B cell (primary cell): ENCODE measurements around the gene PDAP1. TPM values are rescaled to one million over a fixed set of nuclear protein-coding genes. Genes with fewer than 3 reads are reported as not detected.

ENCODE experiments used
- ATAC-seq: fragments of 200-7000 bp; cut with Tn5 transposase; one replicate; pipeline ENCODE4 v1.10.0; 2021; ENCODE audit warnings: low read depth, mild to moderate bottlenecking, moderate number of reproducible peaks, moderate library complexity
- CTCF ChIA-PET: fragments of 350-600 bp; sonication (Branson Sonifier 250); formaldehyde crosslinking; loops from one replicate; lab custom pipeline; 2021; ENCODE audit warnings: antibody characterized with exemption, inconsistent platforms; lab: Charles Lee
- POLR2A ChIA-PET: fragments of 350-600 bp; sonication (Branson Sonifier 250); formaldehyde crosslinking; loops from one replicate; lab custom pipeline; 2021; ENCODE audit warnings: antibody characterized with exemption; lab: Charles Lee
- DNase-seq: peaks from one replicate; pipeline ENCODE4 v3.0.0; 2013
- H2AFZ ChIP-seq: 2 replicates; pipeline ENCODE4 v1.6.1; 2012; ENCODE audit warnings: mild to moderate bottlenecking, low read depth, low read length; ENCODE audit not compliant: insufficient read depth, poor library complexity, severe bottlenecking
- H3K27ac ChIP-seq, 2 donors: 1 replicate in 1 of 2; 2 replicates in 1 of 2; pipeline ENCODE4 v1.5.1; 2012 to 2013; ENCODE audit warnings: low read length in 2 of 2, mild to moderate bottlenecking in 2 of 2, moderate library complexity in 1 of 2
- H3K27me3 ChIP-seq, 4 experiments: fragments of 200-600 bp in 1 of 4; sonication (generic) in 1 of 4; replicated peaks in 1 of 4; 1 replicate in 2 of 4; 2 replicates in 2 of 4; pipeline versions ENCODE4 v1.6.1 to v1.7.0; 2013 to 2016; ENCODE audit warnings: low read length in 3 of 4, mild to moderate bottlenecking in 2 of 4, mixed read lengths in 1 of 4, moderate library complexity in 1 of 4; ENCODE audit not compliant: insufficient read depth in 4 of 4, control insufficient read depth in 3 of 4; ENCODE audit errors: control extremely low read depth in 1 of 4
- H3K36me3 ChIP-seq, 2 experiments: replicated peaks in 1 of 2; 1 replicate in 1 of 2; 2 replicates in 1 of 2; pipeline versions ENCODE4 v1.6.1 to v1.7.1; 2013; ENCODE audit warnings: low read length in 1 of 2; ENCODE audit not compliant: insufficient read depth in 2 of 2, control insufficient read depth in 1 of 2; ENCODE audit errors: control extremely low read depth in 1 of 2, extremely low read depth in 1 of 2
- H3K4me1 ChIP-seq, 2 donors: fragments of 200-600 bp in 1 of 2; sonication (generic) in 1 of 2; 1 replicate in 1 of 2; 2 replicates in 1 of 2; pipeline versions ENCODE4 v1.5.1 to v1.6.1; 2013 to 2017; ENCODE audit warnings: low read length in 2 of 2; ENCODE audit not compliant: control insufficient read depth in 2 of 2, insufficient read depth in 2 of 2
- H3K4me2 ChIP-seq: replicated peaks from 2 replicates; pipeline ENCODE3; 2012; ENCODE audit warnings: mild to moderate bottlenecking, low read depth, low read length; ENCODE audit not compliant: poor library complexity, severe bottlenecking
- H3K4me3 ChIP-seq, 5 experiments: fragments of 200-600 bp in 1 of 5; sonication (generic) in 1 of 5; 1 replicate in 3 of 5; 2 replicates in 2 of 5; pipeline versions ENCODE4 v1.5.1 to v1.7.0; 2011 to 2016; ENCODE audit warnings: low read length in 4 of 5, mild to moderate bottlenecking in 4 of 5, low read depth in 2 of 5, control low read depth in 1 of 5, moderate library complexity in 1 of 5; ENCODE audit not compliant: insufficient read depth in 1 of 5; ENCODE audit errors: control extremely low read depth in 1 of 5, extremely low read depth in 1 of 5
- H3K79me2 ChIP-seq: fragments of 200-600 bp; sonication (generic); one replicate; pipeline ENCODE4 v1.6.0; 2016; ENCODE audit warnings: low read length; ENCODE audit not compliant: control insufficient read depth, insufficient read depth
- H3K9ac ChIP-seq: fragments of 200-600 bp; sonication (generic); 2 replicates; pipeline ENCODE4 v1.6.1; 2017; ENCODE audit warnings: mild to moderate bottlenecking, low read length, moderate library complexity
- H3K9me3 ChIP-seq, 3 donors: one replicate each; pipeline versions ENCODE4 v1.6.1 to v1.7.1; 2013; ENCODE audit warnings: low read length in 2 of 3; ENCODE audit not compliant: control insufficient read depth in 2 of 3, insufficient read depth in 1 of 3; ENCODE audit errors: control extremely low read depth in 1 of 3
- H4K20me1 ChIP-seq: 2 replicates; pipeline ENCODE4 v1.6.0; 2012; ENCODE audit warnings: mild to moderate bottlenecking, low read length; ENCODE audit not compliant: insufficient read depth, control insufficient read depth, poor library complexity, severe bottlenecking
- H3K27ac Mint-ChIP-seq: one replicate; pipeline ENCODE4 v1.8.0; 2021; ENCODE audit warnings: mixed read lengths
- H3K27me3 Mint-ChIP-seq: one replicate; pipeline ENCODE4 v1.8.0; 2021; ENCODE audit warnings: mixed read lengths
- H3K4me1 Mint-ChIP-seq: one replicate; pipeline ENCODE4 v1.8.0; 2021; ENCODE audit warnings: mixed read lengths
- H3K4me3 Mint-ChIP-seq: one replicate; pipeline ENCODE4 v1.8.0; 2021; ENCODE audit warnings: mixed read lengths
- H3K9me3 Mint-ChIP-seq: one replicate; pipeline ENCODE4 v1.8.0; 2022; ENCODE audit warnings: mixed read lengths; ENCODE audit not compliant: insufficient read depth
- EZH2 ChIP-seq: IDR thresholded peaks from 2 replicates; pipeline ENCODE4 v1.6.1; 2012; ENCODE audit warnings: borderline replicate concordance, low read depth, mild to moderate bottlenecking, moderate library complexity, low read length; ENCODE audit not compliant: insufficient read depth, poor library complexity, severe bottlenecking
- WGBS: methylation state at CpG from one replicate; pipeline ENCODE4 v1.1.5; 2013; ENCODE audit warnings: missing lambda C conversion rate; ENCODE audit not compliant: insufficient coverage; 5-methylcytosine and 5-hydroxymethylcytosine counted together
- intact Hi-C: fragments of 100-400 bp; cut with micrococcal nuclease; formaldehyde crosslinking; loops from one replicate; pipeline ENCODE4 v1.10.0; 2022
- polyA plus RNA-seq: library from polyadenylated mRNA; depleted of rRNA; stranded (reverse); fragments of >200 nt; gene quantifications from 2 replicates; pipeline ENCODE4 v1.2.3, GENCODE V29; 2012
- total RNA-seq, 2 donors: library from RNA; stranded (reverse); fragments of 120-200 nt in 1 of 2; gene quantifications; 1 replicate in 1 of 2; 2 replicates in 1 of 2; pipeline versions ENCODE4 v1.2.3 to v1.2.4, GENCODE V29; 2013 to 2022
- TF ChIP-seq, protein P1 (sequence below): fragments of 200-600 bp; IDR thresholded peaks from one replicate; pipeline ENCODE4 v1.8.0; 2022; ENCODE audit warnings: antibody characterized with exemption, mild to moderate bottlenecking

Gene PDAP1
- total and polyA plus RNA-seq, 2 donors (not counting 1 experiment from before 2014, with no cell fraction given) = 19.2 to 60.4 TPM

DNA sequence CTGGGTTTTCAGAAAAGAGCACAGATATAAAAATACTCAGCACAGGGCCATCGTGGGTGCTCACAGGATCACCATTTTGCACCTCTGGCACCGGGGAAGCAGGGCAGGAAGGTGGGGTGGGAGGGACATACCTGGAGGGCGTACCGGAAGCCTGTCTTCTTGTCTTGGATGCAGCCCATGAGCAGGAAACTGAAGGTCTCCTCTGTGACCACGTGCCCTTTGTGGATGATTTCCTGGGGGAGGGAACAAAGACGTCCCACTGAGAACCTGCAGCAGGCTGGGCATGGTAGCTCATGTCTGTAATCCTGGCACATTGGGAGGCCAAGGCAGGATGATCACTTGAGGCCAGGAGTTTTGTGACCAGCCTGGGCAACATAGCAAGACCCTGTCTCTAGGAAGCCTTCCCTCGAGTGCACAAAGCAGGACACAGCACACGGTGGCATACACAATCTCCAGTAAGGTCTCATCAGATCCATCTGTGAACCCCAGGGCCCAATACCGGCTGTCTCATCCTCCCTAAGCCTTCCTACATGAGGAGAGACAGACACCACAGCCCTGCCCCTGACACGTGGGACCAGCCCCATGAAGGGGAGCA, 20.7 kb upstream of the PDAP1 start:
- DNase-seq (no peak), ATAC-seq (no peak)
- TF ChIP-seq EZH2 = no peak
- TF ChIP-seq, protein P1, sequence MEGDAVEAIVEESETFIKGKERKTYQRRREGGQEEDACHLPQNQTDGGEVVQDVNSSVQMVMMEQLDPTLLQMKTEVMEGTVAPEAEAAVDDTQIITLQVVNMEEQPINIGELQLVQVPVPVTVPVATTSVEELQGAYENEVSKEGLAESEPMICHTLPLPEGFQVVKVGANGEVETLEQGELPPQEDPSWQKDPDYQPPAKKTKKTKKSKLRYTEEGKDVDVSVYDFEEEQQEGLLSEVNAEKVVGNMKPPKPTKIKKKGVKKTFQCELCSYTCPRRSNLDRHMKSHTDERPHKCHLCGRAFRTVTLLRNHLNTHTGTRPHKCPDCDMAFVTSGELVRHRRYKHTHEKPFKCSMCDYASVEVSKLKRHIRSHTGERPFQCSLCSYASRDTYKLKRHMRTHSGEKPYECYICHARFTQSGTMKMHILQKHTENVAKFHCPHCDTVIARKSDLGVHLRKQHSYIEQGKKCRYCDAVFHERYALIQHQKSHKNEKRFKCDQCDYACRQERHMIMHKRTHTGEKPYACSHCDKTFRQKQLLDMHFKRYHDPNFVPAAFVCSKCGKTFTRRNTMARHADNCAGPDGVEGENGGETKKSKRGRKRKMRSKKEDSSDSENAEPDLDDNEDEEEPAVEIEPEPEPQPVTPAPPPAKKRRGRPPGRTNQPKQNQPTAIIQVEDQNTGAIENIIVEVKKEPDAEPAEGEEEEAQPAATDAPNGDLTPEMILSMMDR = no peak
- no peak overlapping the region for H3K27ac ChIP-seq
- no peaks in the 10 kb centered on the region for H3K4me1 ChIP-seq
- H3K9ac ChIP-seq = no peak overlapping the region
- H3K27me3 ChIP-seq = no peaks in the 10 kb centered on the region
- ChIA-PET CTCF (no interaction called here), POLR2A (no interaction called here)
- peaks cover 0 to 42% of the 10 kb centered on the region in 2 experiments for H3K36me3 ChIP-seq
- H3K9me3 Mint-ChIP-seq = no peaks in the 10 kb centered on the region
- no peaks in the 10 kb centered on the region for H3K4me1 Mint-ChIP-seq
- H3K27ac Mint-ChIP-seq = no peak overlapping the region
- no peaks in the 10 kb centered on the region for H4K20me1 ChIP-seq
- no peaks in the 10 kb centered on the region for H3K9me3 ChIP-seq
- no peaks in the 10 kb centered on the region for H3K27me3 Mint-ChIP-seq
- no peak overlapping the region for H3K4me2 ChIP-seq
- no peak overlapping the region for H2AFZ ChIP-seq
- no peak overlapping the region for H3K4me3 ChIP-seq
- intact Hi-C loops = no loop called here
- H3K79me2 ChIP-seq = no peaks in the 10 kb centered on the region
- 94% methylated on average over 9 of the region's 10 CpGs for WGBS
- H3K4me3 Mint-ChIP-seq = no peak overlapping the region

DNA sequence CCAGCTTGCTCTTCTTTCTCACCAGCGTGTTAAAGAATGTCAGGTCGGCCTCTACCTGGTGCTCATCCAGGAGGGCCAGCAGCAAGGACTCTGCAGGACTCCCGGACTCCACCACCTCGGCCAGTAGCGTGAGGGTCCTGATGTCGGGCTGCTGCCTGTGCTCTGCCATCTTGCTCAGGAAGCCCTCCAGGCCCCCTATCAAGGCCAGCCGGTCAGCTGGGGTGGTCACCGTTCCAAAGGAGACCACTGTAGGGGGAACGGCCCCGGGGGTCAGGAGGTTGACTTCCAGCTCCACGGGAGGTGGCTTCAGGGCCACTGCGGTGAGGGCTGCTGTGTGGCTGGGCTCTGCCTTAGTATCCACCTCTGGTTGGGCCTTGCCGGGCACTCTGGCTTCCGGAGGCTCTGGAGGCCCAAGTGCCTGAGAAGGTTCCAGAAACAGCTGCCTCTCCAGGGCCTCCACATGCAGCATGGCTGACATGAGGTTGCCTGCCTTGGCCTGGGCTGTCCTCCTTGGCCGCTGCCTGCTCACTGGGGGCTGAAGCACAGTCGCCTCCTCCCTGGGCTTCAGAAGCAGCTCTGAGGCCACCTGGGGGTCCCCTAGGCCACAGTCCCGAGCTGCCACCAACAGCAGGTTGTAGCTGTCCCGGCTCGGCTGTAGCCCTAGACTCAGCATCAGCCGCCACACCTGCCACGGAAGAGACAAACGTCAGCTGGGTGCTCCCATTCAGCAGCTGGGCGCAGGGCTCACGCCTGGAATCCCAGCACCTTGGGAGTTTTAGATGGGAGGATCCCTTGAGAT, 16.7 kb upstream of the PDAP1 start:
- Histone ChIP-seq H4K20me1 (peaks cover 1% of the 10 kb centered on the region), H3K4me2 (no peak overlapping the region), H3K4me1 (no peaks in the 10 kb centered on the region), H3K27ac (no peak overlapping the region), H3K9me3 (no peaks in the 10 kb centered on the region), H2AFZ (no peak overlapping the region), H3K36me3 (peaks cover 4 to 30% of the 10 kb centered on the region in 2 experiments), H3K4me3 (no peak overlapping the region), H3K27me3 (no peaks in the 10 kb centered on the region), H3K79me2 (no peaks in the 10 kb centered on the region), H3K9ac (no peak overlapping the region)
- no peak overlapping the region for H3K4me3 Mint-ChIP-seq
- ATAC-seq (no peak), DNase-seq (no peak)
- H3K27ac Mint-ChIP-seq = no peak overlapping the region
- H3K9me3 Mint-ChIP-seq = no peaks in the 10 kb centered on the region
- 99% methylated on average over 24 of the region's 24 CpGs for WGBS
- no peaks in the 10 kb centered on the region for H3K27me3 Mint-ChIP-seq
- no peaks in the 10 kb centered on the region for H3K4me1 Mint-ChIP-seq
- intact Hi-C loops = no loop called here
- ChIA-PET POLR2A (no interaction called here), CTCF (no interaction called here)
- TF ChIP-seq, protein P1 = no peak
- no peak for TF ChIP-seq EZH2
